PFSK-1 (cell line): ENCODE results near the gene AIDA.

ENCODE experiments used
- FOXP2 ChIP-seq: optimal IDR thresholded peaks from 2 replicates; pipeline ENCODE3; 2011; ENCODE audit warnings: borderline replicate concordance, control low read depth, inconsistent platforms; ENCODE audit not compliant: insufficient read depth; ENCODE audit errors: extremely low read length, extremely low read depth
- POLR2AphosphoS5 ChIP-seq: IDR thresholded peaks from 2 replicates; pipeline ENCODE4 v1.6.1; 2012; ENCODE audit warnings: low read depth, mild to moderate bottlenecking, control low read depth, low read length, moderate library complexity
- SIN3A ChIP-seq: IDR thresholded peaks from 2 replicates; pipeline ENCODE4 v1.6.1; 2012; ENCODE audit warnings: mild to moderate bottlenecking, low read length, moderate library complexity, borderline replicate concordance; ENCODE audit not compliant: insufficient read depth
- TAF1 ChIP-seq: IDR thresholded peaks from 2 replicates; pipeline ENCODE4 v1.6.1; 2012; ENCODE audit warnings: low read length, control low read depth, borderline replicate concordance; ENCODE audit not compliant: insufficient read depth
- TF ChIP-seq, protein P1 (sequence below), 2 experiments: IDR thresholded peaks; 2 replicates each; pipeline versions ENCODE4 v1.6.1 to v1.8.0; 2011 to 2012; ENCODE audit warnings: low read depth in 2 of 2, low read length in 2 of 2, control low read depth in 1 of 2, inconsistent platforms in 1 of 2, mild to moderate bottlenecking in 1 of 2, moderate library complexity in 1 of 2; ENCODE audit not compliant: insufficient read depth in 1 of 2

DNA sequence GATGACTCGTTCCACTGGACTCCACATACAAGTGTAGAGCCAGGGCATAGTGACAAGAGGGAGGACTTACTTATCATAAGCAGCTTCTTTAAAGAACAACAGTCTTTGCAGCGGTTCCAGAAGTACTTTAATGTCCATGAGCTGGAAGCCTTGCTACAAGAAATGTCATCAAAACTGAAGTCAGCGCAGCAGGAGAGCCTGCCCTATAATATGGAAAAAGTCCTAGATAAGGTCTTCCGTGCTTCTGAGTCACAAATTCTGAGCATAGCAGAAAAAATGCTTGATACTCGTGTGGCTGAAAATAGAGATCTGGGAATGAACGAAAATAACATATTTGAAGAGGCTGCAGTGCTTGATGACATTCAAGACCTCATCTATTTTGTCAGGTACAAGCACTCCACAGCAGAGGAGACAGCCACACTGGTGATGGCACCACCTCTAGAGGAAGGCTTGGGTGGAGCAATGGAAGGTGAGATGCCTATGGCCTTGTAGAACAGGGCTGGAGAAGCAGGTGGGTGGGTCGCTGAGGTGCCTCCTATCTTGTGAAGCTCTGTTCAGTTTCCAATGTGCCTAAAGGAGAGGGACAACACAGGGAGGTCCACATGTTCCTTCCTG, 82.3 kb downstream of the AIDA start:
- TF ChIP-seq POLR2AphosphoS5 (no peak), TAF1 (no peak), SIN3A (no peak), FOXP2 (no peak)
- TF ChIP-seq, protein P1, sequence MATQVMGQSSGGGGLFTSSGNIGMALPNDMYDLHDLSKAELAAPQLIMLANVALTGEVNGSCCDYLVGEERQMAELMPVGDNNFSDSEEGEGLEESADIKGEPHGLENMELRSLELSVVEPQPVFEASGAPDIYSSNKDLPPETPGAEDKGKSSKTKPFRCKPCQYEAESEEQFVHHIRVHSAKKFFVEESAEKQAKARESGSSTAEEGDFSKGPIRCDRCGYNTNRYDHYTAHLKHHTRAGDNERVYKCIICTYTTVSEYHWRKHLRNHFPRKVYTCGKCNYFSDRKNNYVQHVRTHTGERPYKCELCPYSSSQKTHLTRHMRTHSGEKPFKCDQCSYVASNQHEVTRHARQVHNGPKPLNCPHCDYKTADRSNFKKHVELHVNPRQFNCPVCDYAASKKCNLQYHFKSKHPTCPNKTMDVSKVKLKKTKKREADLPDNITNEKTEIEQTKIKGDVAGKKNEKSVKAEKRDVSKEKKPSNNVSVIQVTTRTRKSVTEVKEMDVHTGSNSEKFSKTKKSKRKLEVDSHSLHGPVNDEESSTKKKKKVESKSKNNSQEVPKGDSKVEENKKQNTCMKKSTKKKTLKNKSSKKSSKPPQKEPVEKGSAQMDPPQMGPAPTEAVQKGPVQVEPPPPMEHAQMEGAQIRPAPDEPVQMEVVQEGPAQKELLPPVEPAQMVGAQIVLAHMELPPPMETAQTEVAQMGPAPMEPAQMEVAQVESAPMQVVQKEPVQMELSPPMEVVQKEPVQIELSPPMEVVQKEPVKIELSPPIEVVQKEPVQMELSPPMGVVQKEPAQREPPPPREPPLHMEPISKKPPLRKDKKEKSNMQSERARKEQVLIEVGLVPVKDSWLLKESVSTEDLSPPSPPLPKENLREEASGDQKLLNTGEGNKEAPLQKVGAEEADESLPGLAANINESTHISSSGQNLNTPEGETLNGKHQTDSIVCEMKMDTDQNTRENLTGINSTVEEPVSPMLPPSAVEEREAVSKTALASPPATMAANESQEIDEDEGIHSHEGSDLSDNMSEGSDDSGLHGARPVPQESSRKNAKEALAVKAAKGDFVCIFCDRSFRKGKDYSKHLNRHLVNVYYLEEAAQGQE (IDR thresholded peaks at IDR 0.05; ENCODE audit: insufficient read depth in 1 of 2, low read depth in 2 of 2, low read length in 2 of 2): no peak
